HCT116 (cell line): ENCODE data around the gene AAR2.

ENCODE experiments used
- CTCF ChIP-seq, 3 experiments: fragments of 200-600 bp in 1 of 3; sonication (generic) in 1 of 3; IDR thresholded peaks in 2 of 3; conservative IDR thresholded peaks in 1 of 3; 2 replicates each; pipeline ENCODE4 v1.5.1; 2012 to 2017; ENCODE audit warnings: low read depth in 2 of 3, low read length in 2 of 3, antibody characterized with exemption in 1 of 3, borderline replicate concordance in 1 of 3, control low read depth in 1 of 3, mild to moderate bottlenecking in 1 of 3, mixed read lengths in 1 of 3, mixed run types in 1 of 3, moderate library complexity in 1 of 3; ENCODE audit not compliant: insufficient read depth in 1 of 3
- EZH2 ChIP-seq: fragments of 200-600 bp; sonication (generic); IDR thresholded peaks from 2 replicates; pipeline ENCODE4 v1.6.1; 2017; ENCODE audit warnings: antibody characterized with exemption, mixed run types
- JUND ChIP-seq: IDR thresholded peaks from 2 replicates; pipeline ENCODE4 v1.6.1; 2012
- POLR2AphosphoS5 ChIP-seq: IDR thresholded peaks from 2 replicates; pipeline ENCODE4 v1.6.1; 2011; ENCODE audit warnings: mild to moderate bottlenecking, low read depth, low read length, moderate library complexity
- RAD21 ChIP-seq: IDR thresholded peaks from 2 replicates; pipeline ENCODE4 v1.6.1; 2012; ENCODE audit warnings: low read depth, mild to moderate bottlenecking
- REST ChIP-seq: IDR thresholded peaks from 2 replicates; pipeline ENCODE4 v1.6.1; 2012; ENCODE audit warnings: low read depth
- ZBTB33 ChIP-seq: IDR thresholded peaks from 2 replicates; pipeline ENCODE4 v1.6.1; 2011; ENCODE audit warnings: mild to moderate bottlenecking, low read length, moderate library complexity; ENCODE audit not compliant: insufficient replicate concordance; ENCODE audit errors: extremely low read depth

DNA sequence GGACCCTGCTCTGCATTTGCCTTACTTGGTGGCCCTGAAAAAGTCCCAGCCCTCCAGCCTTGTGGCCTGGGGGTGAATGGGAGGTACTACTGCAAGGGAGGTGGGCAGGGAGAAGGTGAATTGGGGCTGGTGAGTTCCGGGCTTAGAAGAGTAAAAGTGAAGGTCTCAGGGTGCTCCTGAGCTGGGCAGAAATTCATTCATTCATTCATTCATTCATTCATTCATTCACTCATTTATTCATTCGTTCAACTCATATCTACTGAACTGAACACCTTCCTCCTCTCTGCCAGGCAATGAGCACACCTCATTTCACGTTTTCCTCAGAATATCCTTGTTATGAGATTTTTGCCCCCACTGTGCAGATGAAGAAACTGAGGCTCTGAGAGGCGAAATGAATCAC, 63.2 kb downstream of the AAR2 start:
- TF ChIP-seq EZH2: no peak
- TF ChIP-seq CTCF (IDR thresholded peaks at IDR 0.05 in 2 of 3, conservative IDR thresholded peaks at IDR 0.05 in 1 of 3; ENCODE audit: borderline replicate concordance in 1 of 3, insufficient read depth in 1 of 3, low read depth in 2 of 3, low read length in 2 of 3): no peak
- no peak for TF ChIP-seq RAD21
- TF ChIP-seq REST: no peak
- TF ChIP-seq POLR2AphosphoS5: no peak
- no peak for TF ChIP-seq JUND
- no peak for TF ChIP-seq ZBTB33
